Hypothalamus (tissue), 51 donors: Measurements from ENCODE around the gene BCL2L14.

Source experiments
- DNase-seq, 51 donors: peaks; one replicate each; lab custom pipeline; 2025; lab: John Stamatoyannopoulos, UW

The BCL2L14 gene, protein sequence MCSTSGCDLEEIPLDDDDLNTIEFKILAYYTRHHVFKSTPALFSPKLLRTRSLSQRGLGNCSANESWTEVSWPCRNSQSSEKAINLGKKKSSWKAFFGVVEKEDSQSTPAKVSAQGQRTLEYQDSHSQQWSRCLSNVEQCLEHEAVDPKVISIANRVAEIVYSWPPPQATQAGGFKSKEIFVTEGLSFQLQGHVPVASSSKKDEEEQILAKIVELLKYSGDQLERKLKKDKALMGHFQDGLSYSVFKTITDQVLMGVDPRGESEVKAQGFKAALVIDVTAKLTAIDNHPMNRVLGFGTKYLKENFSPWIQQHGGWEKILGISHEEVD

DNA sequence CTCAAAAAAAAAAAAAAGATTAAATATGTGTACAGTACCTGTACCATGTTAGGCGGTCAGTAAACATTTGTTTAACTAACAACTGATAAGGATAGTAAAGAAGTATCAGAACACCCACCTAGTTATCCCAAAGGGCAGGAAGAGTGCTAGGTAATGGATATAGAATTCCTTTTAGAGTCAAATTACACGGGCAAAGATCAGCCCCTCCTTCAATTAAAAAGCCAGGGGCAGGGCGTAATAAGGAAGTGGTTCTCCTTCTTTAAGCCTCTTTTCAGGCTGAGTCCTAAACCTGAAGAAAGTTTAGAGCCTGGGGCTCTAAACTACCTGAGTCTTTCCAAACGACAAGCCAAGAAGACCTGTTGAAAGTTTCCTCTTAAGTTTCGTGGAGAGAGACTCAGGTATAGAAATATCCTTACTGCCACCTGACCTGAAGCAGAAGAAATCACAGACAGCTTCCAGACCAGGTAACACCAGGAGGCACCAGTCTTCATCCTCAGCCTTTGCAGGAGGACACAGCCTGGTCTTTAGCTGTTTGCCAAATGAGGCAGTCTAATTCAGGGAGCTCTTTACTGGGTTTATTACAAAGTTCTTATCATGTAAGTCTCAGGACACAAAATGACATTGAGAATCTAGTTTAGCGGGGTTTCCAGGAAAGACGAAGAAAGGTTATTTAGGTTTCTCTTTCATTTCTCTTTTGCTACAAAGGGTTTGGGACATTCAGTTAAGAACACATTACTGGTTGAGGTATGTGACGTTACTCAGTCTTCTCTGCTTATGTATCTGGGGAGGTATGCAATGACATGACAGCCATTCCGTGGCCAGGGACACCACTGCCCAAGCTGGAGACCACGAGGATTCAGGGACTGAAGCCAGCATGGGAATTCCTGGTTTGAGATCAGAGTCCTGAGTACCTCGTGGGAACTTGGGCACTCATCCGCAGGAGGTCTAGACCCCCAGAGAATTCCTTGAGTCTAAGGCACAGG, at the start of gene BCL2L14:
TSS of gene BCL2L14 (plus strand) at position 266 of the 983 bp plus-strand sequence. CDS start 8,367 bp downstream, outside the sequence.
- DNase-seq = no peak

DNA sequence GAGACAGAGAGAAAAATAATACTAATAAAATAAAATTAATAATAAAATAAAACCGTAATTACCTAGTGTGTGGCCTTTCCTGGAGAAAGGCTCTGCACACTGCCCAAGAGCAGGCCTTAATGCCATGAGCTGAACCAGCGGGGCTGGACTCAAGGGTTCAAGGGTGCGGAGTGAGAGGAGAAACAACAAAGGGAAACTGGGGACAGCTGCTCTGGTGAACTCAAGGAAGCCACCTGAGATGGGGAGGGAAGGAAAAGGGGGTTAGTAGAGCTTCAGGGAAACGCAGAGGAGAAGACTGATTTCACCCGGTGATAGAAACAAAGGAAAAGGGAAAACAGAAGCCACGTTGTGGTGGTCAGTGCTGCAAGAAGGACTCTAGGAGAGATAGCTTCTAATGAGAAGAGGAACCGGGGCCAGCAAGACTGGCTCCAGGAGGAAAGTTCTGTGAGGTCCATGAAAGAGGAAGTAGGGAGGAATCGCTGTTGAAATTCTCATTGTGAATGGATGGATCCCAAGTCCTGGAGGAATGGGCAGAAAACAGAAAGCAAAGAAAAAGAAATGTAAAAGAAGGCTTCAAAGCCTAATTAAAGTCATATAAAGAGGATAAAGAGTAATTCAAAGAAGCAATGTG, 48.3 kb upstream of the BCL2L14 start:
- DNase-seq = no peak

DNA sequence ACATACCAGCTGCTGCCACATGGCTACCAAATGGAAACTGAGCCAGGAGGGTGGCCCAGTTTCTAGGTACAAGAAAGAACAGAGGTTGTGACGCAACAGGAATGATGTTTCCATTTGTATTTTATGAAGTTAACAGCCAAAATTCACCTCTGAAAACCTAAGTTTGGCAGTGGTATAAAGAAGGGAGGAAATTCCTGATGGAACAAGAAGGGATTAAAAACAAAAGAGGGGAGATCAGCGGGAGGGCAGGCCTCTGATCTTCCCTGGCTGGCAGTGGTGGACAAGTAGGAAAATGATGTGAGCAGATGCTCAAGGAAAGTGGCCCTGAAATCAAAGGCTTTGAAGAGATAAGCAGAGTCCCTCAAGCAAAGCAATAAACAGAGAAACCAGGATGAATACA, 47.3 kb upstream of the BCL2L14 start:
- DNase-seq = no peak

DNA sequence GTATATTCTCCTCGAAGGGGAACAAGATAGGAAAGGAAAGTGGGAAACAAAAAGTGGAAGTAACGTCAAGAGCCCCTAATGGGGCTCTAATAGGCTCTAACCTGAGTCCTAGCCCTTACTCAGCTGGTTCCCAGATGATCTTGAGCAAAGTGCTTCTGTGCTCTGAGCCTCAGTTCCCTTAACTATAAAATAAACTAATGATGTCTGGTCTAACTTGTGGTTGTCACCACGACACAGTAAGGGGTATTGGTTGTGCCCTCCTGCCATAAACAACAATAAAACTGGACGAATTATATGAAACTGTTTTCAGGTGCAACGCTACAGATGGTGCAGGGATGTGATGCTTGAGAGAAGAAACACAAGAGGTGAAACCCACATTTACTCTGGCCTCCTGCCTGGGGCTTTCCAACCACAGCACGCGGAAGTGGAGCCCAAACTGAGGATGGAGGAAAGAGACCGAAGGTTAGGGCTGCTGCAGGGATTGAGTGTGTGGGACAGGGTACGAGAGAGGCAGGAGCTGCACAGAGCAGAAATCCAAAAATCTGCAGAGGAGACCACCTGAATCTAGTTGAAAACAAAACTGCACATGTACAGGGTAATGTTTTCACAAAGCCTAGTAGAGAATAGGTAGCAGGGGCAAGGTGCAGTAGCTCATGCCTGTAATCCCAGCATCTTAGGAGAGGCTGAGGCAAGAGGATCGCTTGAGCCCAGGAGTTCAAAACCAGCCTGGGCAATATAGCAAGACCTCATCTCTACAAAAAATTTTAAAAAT, 45.6 kb upstream of the BCL2L14 start:
- no peak for DNase-seq

DNA sequence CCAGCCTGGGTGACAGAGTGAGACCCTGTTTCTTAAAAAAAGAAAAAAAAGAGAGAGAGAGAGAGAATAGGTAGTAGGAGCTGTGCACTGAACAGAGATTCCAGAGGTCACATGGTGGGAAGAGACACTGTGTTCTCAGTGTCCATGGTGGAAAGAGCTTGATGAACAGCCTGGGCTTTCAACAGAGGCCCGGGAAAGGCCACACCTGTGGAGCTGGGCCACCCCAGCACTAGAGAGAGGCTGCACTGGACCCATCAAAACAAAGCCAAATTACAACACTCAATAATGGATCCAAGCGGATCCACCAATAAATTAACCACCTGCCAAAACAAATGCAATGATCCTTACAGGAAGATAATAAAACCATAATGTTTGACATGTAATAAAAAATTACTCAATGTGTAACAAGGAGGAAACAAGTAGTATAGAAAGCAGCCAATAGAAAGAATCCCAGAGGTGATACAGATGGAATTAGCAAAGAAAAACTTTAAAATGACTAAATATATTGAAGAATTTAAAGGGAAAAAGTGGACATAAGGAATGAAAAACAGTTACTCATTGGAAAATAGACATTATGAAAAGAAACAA, 44.8 kb upstream of the BCL2L14 start:
- no peak for DNase-seq

DNA sequence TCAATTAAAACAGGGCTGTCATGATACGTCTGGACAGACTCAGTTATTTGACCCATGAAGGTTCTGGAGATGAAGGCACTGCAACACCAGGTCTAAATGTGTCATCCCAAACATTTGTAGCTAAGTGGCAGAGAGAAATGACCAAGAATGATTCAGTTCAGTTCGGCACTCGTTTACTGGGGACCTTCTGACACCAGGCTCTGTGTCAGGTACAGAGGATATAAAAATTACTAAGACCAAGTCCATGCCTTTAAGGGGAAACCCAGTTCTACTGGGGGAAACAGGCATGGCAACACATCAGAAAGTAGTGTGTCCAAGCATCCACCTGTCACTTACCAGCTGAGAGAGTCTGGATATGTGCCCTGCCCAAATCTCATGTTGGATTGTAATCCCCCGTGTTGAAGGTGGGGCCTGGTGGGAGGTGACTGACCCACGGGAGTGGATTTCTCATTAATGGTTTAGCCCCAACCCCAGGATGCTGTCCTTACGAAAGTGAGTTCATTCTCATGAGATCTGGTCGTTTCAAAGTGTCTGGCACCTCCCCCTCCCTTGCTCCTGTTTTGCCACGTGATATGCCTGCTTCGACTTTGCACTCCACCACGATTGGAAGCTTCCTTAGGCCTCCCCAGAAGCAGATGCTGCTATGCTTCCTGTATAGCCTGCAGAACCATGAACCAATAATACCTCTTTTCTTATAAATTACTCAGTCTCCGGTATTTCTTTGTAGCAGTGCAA, 41.9 kb upstream of the BCL2L14 start:
- no peak for DNase-seq

DNA sequence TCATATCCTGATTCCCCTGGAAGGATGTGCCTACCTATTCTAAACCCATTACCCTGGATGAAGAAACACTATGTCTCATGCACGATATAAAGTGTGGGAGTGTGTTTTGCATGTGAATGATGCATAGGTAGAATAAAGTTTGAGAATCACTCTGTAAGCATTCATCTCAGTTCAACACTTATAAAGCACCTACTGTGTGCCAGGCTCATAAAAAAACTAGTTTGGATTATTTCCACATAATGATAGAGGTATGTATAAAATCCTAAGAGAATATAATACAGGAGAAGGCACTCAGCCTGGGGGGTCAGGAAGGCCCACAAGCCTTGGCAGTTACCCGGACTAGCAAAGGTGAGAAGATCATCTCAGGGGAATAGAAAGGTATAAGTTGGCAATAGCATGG, 41.1 kb upstream of the BCL2L14 start:
- DNase-seq = no peak

DNA sequence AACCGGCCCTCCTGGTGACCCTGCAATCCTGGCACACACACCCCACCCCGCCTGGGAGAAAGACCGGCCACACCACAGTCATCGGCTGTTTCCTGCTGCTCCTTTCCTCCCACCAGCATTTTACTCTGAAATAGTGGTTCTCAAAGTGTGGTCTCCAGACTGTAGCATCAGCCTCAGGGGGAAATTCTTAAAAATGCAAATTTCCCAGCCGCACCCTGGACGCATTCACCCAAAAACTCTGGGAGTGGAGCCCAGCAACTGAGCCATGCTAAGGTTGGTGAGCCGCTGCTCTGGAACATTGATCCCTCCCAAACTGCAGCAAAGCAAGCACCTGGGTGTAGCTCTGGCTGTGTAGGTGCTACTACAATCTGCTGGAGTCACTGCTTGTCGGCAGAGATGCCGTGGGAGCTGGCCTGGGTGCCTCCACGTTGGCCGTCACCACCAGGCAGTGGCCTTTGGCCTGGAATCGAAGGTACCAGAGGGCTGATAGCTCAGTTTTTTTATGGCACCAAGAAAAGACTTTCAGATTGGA, 38.4 kb upstream of the BCL2L14 start:
- DNase-seq = no peak

DNA sequence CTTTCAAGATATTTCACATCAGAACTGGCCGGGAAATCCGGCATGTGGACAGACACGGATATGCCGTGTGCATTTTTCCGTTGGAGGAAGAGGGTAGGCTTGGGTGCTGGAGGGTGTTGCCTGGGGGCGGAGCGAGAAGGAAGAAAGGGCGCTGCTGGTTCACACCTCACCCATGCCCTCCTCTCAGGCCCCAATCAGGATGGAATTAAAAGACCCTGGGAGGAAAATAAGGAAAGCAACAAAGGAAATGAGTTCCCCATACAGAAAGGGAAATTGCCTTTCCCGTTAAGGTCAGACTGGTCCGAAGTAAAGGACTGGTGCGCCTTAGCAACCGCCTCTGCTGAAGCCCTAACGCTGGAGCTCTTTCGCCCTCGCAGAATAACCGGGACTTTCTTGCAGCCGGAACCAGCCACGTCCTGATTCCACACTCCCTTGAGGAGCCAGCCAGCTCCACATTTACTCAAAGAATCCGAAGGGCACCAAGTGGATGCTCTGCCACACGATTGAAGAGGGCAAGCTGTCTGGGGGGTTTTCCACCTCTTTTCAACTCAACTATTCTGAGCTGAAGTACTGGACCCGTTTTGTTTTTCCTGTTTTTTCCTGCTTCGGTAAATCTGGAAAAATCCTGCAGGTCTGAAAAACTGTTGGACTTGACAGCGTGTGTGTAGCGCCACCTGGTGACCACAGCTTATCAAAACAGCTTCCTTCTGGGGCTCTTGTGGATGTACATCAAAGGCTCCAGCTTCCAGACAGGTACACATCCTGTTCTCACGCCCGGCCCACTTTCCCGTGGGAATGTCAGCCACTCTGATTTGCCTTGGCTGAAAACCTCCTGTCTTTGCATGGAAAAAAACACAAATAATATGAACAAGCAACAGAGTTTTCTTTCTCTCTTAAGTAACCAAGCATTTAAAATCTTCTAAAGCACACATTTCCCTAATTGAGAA, 37.6 kb upstream of the BCL2L14 start:
- DNase-seq = peak in 46 of 51 donors; percentile 21 to 91 (median 60)

DNA sequence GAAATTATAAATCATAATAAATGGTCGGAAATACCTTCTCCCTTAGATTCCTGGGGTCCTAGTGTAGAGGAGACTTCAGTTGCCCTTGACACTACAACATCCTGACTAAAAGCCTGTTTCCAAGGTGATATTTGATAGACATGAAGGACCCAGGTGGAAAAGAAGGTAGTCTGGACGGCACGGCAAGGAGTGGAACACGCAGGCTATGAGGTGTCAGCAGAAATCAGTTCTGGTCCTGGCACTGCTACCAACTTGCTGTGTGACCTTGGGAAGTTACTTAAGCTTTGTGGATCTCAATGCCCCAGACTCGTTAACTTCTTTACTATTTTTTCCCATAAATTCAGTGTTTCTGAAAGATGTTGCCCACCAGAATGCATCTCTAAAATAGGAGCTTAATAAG, 36.9 kb upstream of the BCL2L14 start:
- no peak for DNase-seq

DNA sequence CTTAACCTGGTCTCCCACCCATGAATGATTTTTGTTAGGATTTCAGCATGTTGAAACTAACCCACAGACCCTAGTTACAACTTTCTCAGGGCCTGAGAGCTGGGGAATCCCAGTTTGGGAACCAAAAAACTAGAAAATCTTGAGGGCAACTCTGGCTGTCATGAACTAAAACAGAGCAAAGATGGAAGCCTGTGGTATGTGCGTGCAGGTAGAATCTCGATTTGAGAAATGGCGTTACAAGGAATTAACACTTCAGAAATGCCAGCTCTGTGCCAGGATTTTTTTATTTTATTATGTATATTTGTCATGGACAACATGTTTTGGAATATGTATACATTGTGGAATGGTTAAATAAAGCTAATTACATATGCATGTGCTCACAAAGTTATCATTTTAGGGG, 36.4 kb upstream of the BCL2L14 start:
- no peak for DNase-seq

DNA sequence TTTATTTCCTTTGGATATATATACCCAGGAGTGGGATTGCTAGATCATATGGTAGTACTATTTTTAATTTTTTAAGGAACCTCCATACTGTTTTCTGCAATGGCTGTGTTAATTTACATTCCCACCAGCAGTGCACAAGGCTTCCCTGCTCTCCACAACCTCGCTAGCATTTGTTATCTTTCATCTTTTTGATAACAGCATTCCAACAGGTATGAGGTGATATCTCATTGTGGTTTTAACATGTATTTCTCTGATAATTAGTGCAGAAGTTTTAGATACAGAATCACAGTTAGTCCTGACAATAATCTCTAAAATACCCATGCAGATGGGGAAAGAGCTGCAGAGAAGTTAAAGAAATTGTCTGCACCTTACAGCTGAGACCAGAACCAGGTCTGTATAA, 35.5 kb upstream of the BCL2L14 start:
- no peak for DNase-seq

DNA sequence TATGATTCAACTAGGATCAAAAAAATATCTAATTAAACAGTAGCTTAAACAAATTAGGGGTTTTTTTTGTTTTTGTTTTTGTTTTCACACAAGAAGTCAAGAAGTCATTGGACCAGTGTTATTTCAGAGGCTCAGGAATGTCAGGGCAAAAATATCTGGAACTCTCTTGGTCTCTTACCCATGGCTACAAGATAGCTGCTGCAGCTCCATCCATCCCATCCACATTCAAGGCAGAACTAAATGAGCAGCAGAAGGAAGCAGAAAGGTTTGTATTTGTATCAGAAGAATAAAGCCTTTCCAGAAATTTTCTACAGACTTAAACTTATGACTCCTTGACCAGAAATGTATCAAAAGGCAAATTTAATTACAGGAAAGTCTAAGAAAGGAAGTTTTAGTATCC, 33.8 kb upstream of the BCL2L14 start:
- DNase-seq = no peak

DNA sequence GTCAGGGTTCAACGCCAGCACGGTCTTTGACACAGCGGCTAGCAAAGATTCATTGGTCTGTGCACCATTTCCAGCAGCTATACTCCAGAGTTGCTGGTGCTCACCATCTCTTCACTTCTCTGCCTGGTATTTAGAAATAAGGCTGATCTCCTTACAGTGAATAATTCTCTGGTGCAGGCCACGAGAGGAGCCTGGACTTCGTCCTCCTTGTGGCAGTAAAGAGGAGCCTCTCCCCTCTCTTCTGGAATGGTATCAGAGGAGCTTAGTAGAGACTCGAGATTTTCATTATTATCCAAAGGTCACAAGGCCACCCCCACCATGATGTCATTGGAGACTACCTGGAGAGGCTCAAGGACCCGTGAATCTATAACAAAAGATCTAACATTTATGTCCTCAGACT, 30.8 kb upstream of the BCL2L14 start:
- DNase-seq = no peak

DNA sequence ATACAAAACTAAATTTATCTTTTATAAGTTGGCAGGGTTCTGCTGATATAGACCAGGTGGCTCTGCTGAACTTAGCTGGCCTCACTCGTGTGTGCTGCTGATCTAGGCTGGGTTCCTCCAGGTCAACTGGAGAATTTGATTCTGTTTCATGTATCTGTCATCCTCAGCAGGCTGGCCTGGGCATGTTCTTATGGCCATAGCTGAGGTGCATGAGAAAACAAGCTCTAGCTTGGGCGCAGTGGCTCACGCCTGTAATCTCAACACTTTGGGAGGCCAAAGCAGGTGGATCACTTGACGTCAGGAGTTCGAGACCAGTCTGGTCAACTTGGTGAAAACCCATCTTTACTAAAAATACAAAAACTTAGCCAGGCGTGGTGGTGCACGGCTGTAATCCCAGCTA, 24.3 kb upstream of the BCL2L14 start:
- no peak for DNase-seq

DNA sequence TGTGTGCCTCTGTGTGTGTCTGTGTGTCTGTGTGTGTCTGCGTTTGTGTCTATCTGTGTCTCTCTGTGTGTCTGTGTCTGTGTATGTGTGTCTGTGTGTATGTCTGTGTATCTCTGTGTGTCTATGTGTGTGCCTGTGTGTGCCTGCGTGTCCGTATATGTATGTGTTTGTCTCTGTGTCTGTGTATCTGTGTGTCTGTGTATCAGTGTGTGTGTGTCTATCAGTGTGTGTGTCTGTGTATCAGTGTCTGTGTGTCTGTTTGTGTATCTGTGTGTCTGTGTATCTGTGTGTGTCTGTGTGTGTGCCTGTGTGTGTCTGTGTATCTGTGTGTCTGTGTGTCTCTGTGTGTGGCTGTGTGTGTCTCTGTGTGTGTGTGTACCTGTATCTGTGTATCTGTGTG, 23.1 kb upstream of the BCL2L14 start:
- no peak for DNase-seq

DNA sequence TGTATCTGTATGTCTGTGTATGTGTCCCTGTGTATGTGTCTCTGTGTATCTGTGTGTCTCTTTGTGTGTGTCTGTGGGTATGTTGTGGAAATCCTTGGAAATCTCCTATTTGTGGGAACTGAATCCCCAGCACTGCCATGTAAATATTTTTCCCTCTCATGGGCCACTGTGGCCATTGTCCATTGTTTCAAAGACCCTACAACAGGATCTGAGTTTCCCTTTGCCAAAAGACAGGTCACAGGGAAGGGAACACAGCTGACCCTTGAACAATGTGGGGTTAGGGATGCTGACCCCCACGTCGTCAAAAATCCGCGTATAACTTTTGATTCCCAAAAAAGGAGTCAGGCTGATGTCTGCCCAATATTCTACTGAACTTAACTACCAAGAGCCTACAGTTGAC, 22.5 kb upstream of the BCL2L14 start:
- no peak for DNase-seq

DNA sequence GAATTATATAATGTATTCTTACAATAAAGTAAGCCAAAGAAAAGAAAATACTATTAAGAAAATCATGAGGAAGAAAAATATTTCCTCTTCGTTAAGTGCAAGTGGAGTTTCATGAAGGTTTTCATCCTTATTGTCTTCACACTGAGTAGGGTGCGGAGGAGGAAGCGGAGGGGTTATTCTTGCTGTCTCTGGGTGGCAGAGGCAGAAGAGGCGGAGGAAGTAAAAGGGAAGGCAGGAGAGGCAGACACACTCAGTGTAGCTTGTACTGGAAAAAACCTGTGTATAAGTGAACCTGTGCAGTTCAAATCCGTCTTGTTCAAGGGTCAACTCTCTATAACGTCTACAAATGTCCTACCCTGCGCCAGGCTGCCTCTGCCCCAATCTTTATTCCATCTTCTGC, 22.0 kb upstream of the BCL2L14 start:
- no peak for DNase-seq
